ENCODE measurements around the gene SSRP1.

GRCh38 chr11:57353036-57353435, 17.3 kb upstream of the SSRP1 start:
- TF ChIP-seq CTCF (conservative IDR thresholded peaks at IDR 0.05; ENCODE audit: low read length) (no peak), EZH2phosphoT487 (IDR thresholded peaks at IDR 0.05; ENCODE audit: borderline replicate concordance) (no peak)

Measured in Loucy (cell line).